ENCODE measurements around the gene NFYC.

The NFYC gene

GRCh38 chr1:40739455-40740008 is 48.0 kb downstream of the NFYC start:
- no peak for DNase-seq (ENCODE audit: low spot score)

GRCh38 chr1:40740039-40740996 is 48.8 kb downstream of the NFYC start:
- no peak for DNase-seq (ENCODE audit: low spot score)

DNA sequence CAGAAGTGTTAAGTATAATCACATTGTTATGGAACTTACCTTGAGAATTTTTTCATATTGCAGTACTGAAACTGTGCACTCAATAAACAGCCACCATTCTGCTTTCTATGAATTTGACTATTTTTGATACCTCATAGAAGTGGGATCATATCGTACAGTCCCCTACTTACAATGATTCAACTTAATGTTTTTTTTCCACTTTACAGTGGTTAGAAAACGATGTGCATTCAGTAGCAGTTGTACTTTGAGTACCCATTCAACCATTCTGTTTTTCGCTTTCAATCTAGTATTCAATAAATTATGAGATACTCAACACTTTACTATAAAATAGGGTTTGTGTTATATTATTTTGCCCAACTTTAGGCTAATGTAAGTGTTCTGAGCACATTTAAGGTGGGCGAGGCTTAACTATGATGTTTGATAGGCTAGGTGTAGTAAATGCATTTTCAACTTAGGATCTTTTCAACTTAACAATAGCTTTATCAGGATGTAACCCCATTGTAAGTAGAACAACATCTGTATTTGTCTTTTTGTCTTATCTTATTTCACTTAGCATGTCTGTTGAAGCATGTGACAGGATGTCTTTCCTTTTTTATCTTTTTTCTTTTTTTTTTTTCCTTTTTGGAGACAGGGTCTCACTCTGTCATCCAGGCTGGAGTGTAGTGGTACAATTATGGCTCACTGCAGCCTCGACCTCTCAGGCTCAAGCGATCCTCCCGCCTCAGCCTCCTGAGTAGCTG is 49.7 kb downstream of the NFYC start:
- no peak for DNase-seq (ENCODE audit: low spot score)

GRCh38 chr1:40742363-40743061 is 51.0 kb downstream of the NFYC start:
- DNase-seq (ENCODE audit: low spot score): no peak

DNA sequence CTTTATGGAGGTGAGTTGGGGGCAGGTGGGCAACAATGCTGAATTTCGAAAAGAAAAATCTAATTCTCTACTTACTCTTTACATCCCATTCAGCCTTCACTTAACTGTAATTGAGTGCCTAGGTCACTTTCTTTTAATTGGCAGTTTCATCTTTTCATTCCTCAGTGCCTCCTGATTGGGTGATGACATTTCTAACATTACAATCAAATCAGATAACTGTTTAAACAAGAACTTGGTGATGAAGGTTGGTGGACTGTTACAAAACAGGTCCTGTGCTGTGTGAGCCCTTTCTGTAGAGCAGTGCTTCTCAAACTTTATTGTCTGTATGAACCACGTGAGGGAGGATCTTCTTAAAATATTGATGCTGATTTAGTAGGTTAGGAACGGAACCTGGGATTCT is 51.9 kb downstream of the NFYC start:
- no peak for DNase-seq (ENCODE audit: low spot score)

GRCh38 chr1:40743860-40744259 is 52.4 kb downstream of the NFYC start:
- DNase-seq (ENCODE audit: low spot score): no peak

DNA sequence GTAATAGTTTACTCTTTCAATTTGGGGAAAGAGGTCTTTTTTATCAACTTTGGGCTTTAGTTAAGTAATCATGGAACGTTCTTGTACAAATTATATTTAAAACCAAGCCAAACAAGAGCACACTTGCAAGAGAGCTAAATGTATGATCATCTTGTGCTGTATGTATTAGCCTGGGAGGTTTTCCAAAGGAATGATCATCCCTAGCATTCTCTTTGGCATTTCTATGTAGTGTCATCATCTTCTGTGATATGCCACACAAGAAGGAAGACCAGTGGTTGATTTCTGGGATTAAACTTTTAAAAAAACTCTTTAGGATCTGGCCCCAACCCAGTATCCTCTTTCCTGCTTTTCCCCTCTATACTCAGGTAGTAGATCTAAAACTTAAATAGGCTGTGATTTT is 53.7 kb downstream of the NFYC start:
- no peak for DNase-seq (ENCODE audit: low spot score)

DNA sequence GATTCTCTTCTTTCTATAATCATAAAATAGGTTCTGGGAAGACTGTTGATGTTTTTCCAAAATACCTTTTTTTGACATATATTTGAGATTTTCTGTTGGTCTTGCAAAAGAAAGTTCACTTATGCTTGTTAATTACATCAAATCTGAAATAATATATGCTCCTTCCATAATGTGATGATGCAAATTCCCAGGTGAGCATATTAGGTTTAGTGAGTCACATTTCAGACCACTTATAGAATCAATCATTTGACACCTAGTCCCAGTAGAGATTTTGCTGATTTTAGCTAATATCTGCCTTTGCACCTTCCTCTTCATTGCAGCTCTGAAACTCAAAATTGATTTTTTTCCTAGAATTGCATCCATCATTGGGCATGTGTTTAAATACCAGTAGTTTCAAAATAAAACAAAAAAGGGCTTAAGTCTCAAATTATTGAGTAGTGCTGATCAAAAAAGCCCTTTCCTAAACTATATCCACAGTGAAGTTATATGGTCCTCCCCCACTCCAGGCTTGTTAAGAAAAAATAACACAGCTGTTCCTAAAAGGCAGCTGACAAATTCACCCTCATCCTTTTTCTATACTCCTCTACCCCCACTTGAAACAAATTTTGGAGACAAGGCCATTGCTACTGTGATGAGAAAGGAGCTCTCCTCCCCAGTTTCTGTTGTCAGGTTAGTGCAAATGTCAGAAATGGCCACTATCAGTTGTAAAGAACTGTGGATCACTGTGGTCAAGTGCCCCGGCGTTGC is 55.0 kb downstream of the NFYC start:
- no peak for DNase-seq (ENCODE audit: low spot score)

GRCh38 chr1:40748841-40749718 is 57.6 kb downstream of the NFYC start:
- no peak for DNase-seq (ENCODE audit: low spot score)

DNA sequence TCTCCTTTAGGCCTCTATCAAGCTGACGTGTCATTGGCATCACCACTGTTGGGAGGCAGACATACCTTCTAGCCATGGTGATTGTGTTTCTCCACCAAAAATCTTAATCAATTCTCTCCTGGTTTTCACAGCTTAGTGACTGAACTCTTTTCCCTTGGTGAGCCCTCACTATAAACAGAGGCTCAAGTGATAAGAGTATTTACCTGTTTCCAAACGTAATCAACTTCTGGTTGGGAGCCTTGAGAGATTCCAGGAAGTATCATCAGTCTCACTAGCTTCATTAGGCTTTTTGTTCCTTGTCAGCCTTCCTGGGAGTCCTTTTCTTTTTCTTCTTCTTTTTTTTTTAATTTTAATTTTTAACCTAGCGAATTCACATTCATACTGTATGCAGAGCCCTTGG is 58.3 kb downstream of the NFYC start:
- no peak for DNase-seq (ENCODE audit: low spot score)

DNA sequence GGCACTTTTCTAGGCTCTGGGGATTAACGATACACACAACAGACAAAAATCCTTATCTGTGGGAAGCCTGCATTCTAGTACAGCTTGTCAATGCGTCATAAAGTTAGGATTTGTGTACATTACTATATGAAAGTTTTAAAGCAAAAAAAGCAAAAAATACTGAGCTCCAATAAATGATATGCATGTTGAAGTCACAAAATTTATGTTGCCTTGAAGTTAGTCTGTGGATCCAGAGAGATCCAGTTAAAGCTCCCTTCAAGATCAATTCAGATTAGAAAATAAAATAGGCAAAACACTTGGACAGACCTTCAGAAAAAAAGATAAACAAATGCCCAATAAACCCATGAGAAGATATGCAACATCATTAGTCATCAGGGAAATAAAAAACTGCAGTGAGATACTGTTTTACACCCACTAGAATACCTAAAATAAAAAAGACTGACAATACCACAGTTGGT is 59.0 kb downstream of the NFYC start:
- DNase-seq (ENCODE audit: low spot score): no peak

DNA sequence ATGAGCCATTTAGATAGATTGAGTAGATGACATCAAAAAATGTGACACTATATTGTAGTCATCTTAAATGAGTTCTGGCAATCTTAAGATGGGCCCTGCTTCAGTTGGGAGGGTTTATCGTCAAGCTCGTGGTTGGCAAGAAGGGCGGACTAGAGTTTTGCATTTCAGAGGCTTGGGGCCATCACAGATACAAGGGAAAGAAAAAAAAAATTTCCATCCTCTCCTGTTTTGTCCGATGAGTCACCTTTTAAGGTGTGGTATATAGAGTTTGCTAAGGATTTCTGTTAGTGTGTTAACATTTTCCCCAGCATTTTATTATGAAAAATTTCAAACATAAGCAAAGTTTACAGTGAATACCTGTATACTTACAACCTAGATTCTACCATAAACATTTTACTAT is 60.3 kb downstream of the NFYC start:
- no peak for DNase-seq (ENCODE audit: low spot score)

DNA sequence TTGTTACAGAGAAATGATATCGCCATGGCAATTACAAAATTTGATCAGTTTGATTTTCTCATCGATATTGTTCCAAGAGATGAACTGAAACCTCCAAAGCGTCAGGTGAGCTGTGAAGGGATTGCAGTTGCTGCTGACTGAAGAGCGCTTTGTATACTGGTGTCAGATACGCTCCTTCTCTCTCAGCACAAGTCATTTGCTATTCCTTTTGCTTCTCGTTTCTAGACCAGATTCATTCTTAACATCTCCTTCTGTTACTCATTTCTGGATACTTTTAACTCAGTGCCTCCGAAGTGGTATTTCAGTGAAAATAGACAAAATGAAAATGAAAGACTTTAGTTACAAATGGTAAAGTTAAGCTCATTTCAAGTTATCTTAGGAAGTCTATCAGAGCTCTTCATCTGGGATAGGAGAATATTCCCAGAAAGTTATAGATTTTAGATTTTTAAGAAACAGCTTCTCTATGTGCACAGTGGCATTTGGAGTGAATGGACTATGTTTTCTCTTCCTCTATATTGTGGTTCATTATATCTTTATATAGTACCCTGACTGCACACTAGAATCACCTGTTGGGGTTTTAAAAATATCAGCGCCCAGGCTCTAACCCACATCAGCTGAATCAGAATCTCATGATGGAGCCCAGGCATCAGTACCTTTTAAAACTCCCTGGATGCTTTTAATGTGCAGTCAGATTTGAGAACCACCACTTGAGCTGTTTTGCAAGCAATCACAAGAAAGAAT is 61.8 kb downstream of the NFYC start:
- DNase-seq (ENCODE audit: low spot score): no peak

DNA sequence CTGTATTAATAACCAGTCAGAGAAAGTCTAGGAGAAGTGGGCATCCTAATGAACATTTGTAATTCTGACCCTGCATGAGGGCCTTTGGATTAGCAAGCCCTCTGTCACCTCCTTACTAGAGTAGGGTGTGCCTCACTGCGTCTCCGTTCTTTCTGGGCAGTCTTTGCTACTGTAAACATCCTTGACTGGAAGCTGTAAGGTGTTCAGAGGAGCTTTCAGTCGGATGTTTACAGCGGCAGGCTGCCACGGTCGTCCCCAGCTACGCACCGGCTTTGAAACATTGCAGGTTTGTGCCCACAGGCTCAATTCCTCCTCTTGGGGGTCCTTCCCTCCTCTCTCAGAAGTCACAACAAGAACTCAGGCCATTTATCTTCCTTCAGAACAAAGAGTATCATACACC is 62.7 kb downstream of the NFYC start:
- DNase-seq (ENCODE audit: low spot score): no peak

DNA sequence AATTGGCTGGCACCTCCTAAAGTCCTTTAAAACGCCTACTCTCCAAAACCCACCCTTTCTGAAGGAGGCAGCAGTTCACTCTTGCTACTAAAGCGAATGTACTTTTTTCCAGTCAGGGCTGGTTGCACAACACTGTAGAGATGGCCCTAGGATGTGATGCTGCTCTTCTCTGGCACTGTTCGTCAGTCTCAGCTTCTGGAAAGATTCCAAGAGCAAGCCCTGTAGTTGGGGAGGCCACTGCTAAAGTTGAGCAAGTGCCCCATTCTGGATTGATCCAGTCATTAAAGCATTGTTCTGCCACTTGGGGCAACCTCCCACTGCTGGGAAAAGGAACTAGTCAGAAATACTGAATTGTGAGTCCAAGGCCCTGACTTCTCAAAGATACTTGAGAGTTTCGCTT is 63.6 kb downstream of the NFYC start:
- DNase-seq (ENCODE audit: low spot score): no peak

DNA sequence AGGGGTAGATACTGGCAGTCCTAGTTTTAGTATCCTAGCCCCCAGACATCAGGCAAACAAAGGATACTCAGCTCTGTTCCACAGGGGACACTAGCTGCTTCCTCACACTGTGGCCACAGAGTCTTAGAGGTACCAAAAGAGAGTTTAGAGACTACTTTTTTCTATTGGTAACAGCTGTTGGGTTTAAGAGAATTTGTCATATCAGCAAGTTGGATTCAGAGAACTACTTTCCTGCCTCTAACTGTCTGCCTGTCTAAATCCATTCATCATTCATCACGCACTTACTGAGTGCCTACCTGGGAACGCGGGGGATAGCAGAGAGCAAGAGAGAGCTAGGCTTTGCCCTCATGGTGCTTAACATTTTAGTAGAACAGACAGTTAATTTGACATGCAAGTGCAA is 65.0 kb downstream of the NFYC start:
- DNase-seq (ENCODE audit: low spot score): no peak

DNA sequence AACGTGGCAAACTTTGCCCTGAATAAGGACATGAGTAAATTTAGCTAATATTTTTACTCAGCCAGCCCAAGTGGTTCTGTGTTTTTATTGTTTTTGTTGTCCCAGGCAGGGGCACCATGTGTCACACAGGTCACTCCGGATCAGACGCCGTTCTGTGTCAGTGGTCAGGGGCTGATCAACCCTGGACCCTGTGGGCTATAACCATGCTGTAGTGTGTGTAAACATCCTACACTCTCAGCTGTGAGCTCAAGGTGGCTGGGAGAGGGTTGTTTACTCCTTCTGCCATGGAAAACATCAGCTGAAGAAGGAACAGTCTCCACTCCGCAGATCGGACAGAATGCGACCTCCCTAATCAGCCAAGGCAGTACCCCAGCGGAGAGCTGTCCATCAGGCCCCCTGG is 65.6 kb downstream of the NFYC start:
- no peak for DNase-seq (ENCODE audit: low spot score)

GRCh38 chr1:40758004-40758403 is 66.5 kb downstream of the NFYC start:
- DNase-seq (ENCODE audit: low spot score): no peak

- no peak for DNase-seq (ENCODE audit: low spot score)
These were observed 67.3 kb downstream of the NFYC start for GRCh38 chr1:40758578-40759343.

Data from hematopoietic multipotent progenitor cell treated with erythropoietin and hydrocortisone succinate and interleukin-3 and kit ligand, for 17 days (in vitro differentiated cells).